Right atrium auricular region (tissue), 2 donors: ENCODE results near the gene IL11RA. TPM values are rescaled to one million over a fixed set of nuclear protein-coding genes. Genes with fewer than 3 reads are reported as not detected.

Experiments used
- DNase-seq: peaks from one replicate; pipeline ENCODE4 v3.0.0-alpha.2; 2019; ENCODE audit warnings: low spot score
- H3K27ac ChIP-seq, 2 donors: fragments of 200-600 bp; sonication (generic); 1 replicate in 1 of 2; 2 replicates in 1 of 2; pipeline ENCODE4 v1.5.1; 2016 to 2019
- H3K27me3 ChIP-seq, 2 donors: fragments of 200-600 bp; sonication (generic); one replicate each; pipeline versions ENCODE4 v1.5.1 to v1.6.0; 2017 to 2019
- H3K36me3 ChIP-seq: fragments of 200-600 bp; sonication (generic); one replicate; pipeline ENCODE4 v1.5.1; 2016
- H3K4me1 ChIP-seq, 2 donors: fragments of 200-600 bp; sonication (generic); one replicate each; pipeline versions ENCODE4 v1.5.1 to v1.6.0; 2017 to 2019
- H3K4me3 ChIP-seq, 2 donors: fragments of 200-600 bp; sonication (generic); 1 replicate in 1 of 2; 2 replicates in 1 of 2; pipeline ENCODE4 v1.5.1; 2017 to 2019; ENCODE audit warnings: mild to moderate bottlenecking in 1 of 2, moderate library complexity in 1 of 2
- H3K9me3 ChIP-seq, 2 donors: fragments of 200-600 bp; sonication (generic); one replicate each; pipeline ENCODE4 v1.5.1; 2019
- total RNA-seq, 2 donors: library from RNA; depleted of rRNA; stranded (reverse); fragments of >200 nt; gene quantifications; one replicate each; pipeline ENCODE4 v1.1.0, GENCODE V29; 2016
- TF ChIP-seq, protein P1 (sequence below), 2 donors: fragments of 200-600 bp; sonication (generic); IDR thresholded peaks; one replicate each; pipeline ENCODE4 v1.5.1; 2019; ENCODE audit warnings: antibody characterized with exemption in 2 of 2

The IL11RA gene
- total RNA-seq, 2 donors from 2014 or later, result 58.2 to 108 TPM

GRCh38 chr9:34665381-34666250 lies 13.6 kb downstream of the IL11RA start:
- Histone ChIP-seq H3K27me3 (no peaks in the 10 kb centered on the region), H3K4me1 (peaks cover 0 to 20% of the 10 kb centered on the region in 2 donors), H3K36me3 (no peaks in the 10 kb centered on the region), H3K4me3 (peak overlapping the region; percentile 77 to 78), H3K9me3 (no peaks in the 10 kb centered on the region), H3K27ac (peak overlapping the region; percentile 99 to 100)
- peak; percentile 98 for DNase-seq
- TF ChIP-seq, protein P1, sequence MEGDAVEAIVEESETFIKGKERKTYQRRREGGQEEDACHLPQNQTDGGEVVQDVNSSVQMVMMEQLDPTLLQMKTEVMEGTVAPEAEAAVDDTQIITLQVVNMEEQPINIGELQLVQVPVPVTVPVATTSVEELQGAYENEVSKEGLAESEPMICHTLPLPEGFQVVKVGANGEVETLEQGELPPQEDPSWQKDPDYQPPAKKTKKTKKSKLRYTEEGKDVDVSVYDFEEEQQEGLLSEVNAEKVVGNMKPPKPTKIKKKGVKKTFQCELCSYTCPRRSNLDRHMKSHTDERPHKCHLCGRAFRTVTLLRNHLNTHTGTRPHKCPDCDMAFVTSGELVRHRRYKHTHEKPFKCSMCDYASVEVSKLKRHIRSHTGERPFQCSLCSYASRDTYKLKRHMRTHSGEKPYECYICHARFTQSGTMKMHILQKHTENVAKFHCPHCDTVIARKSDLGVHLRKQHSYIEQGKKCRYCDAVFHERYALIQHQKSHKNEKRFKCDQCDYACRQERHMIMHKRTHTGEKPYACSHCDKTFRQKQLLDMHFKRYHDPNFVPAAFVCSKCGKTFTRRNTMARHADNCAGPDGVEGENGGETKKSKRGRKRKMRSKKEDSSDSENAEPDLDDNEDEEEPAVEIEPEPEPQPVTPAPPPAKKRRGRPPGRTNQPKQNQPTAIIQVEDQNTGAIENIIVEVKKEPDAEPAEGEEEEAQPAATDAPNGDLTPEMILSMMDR (IDR thresholded peaks at IDR 0.05), result no peak

DNA sequence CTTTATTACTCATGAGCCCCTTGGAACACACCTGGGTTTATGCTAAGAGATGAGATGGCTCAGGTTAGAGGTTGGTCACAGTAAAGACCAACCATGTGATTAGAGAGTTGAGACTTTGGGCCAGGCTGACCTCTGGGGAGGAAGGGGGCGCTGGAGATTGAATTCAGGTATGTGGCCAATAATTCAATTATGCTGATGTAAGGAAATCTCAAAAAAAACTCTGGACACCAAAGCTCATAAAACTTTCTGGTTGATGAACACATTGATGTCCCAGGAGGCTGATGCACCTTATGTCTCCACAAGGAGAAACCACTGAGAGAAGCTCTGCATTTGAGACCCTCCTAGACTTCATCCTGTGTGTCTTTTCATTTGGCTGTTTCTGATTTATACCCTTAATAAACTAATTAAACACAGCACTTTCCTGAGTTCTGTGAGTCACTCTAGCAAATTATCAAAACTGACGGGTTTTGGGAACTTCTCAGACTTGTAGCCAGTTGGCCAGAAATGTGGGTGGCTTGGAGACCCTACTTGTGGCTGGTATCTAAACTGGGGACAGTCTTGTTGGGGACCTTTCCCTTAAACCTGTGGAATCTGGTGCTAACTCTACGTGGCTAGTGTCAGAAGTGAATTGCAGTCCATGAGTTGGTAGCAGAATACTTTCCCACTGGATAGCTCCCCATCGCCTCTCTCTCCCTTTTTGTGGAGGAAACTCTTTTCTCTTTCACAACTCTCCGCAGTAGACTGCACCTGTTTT lies 18.0 kb downstream of the IL11RA start:
- Histone ChIP-seq H3K4me3 (no peak overlapping the region), H3K36me3 (no peaks in the 10 kb centered on the region), H3K27ac (no peak overlapping the region), H3K9me3 (no peaks in the 10 kb centered on the region), H3K4me1 (peaks cover 0 to 9% of the 10 kb centered on the region in 2 donors), H3K27me3 (no peaks in the 10 kb centered on the region)
- DNase-seq, result no peak
- TF ChIP-seq, protein P1 (IDR thresholded peaks at IDR 0.05), result no peak

- H3K9me3 ChIP-seq, result no peaks in the 10 kb centered on the region
- H3K27me3 ChIP-seq, result no peaks in the 10 kb centered on the region
- H3K4me1 ChIP-seq, result peaks cover 0 to 7% of the 10 kb centered on the region in 2 donors
- no peak overlapping the region for H3K27ac ChIP-seq
- no peak overlapping the region for H3K4me3 ChIP-seq
- TF ChIP-seq, protein P1 (IDR thresholded peaks at IDR 0.05), result no peak
- H3K36me3 ChIP-seq, result no peaks in the 10 kb centered on the region
- no peak for DNase-seq
Measured at GRCh38 chr9:34671307-34671706, 19.3 kb downstream of the IL11RA start.

DNA sequence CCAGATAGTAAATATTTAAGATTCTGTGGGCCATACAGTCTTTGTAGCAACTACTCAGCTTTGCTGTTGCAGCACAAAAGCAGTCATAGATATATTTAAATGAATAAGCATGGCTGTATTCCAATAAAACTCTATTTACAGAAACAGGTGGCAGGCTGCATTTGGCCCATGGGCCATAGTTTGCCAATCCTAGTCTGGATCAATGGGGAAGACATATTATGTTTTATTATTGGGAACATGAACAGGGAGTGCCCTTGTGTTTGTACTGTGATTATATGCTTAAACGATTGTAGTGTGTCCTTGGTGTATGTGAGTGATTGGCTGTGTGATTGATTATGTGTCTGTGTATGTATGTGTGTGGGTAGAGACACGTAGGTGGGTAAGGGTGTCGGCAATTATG lies 22.5 kb downstream of the IL11RA start:
- H3K36me3 ChIP-seq, result no peaks in the 10 kb centered on the region
- no peaks in the 10 kb centered on the region for H3K9me3 ChIP-seq
- TF ChIP-seq, protein P1 (IDR thresholded peaks at IDR 0.05), result no peak
- no peaks in the 10 kb centered on the region for H3K27me3 ChIP-seq
- H3K4me3 ChIP-seq, result no peak overlapping the region
- no peak for DNase-seq
- no peak overlapping the region for H3K27ac ChIP-seq
- no peaks in the 10 kb centered on the region for H3K4me1 ChIP-seq

DNA sequence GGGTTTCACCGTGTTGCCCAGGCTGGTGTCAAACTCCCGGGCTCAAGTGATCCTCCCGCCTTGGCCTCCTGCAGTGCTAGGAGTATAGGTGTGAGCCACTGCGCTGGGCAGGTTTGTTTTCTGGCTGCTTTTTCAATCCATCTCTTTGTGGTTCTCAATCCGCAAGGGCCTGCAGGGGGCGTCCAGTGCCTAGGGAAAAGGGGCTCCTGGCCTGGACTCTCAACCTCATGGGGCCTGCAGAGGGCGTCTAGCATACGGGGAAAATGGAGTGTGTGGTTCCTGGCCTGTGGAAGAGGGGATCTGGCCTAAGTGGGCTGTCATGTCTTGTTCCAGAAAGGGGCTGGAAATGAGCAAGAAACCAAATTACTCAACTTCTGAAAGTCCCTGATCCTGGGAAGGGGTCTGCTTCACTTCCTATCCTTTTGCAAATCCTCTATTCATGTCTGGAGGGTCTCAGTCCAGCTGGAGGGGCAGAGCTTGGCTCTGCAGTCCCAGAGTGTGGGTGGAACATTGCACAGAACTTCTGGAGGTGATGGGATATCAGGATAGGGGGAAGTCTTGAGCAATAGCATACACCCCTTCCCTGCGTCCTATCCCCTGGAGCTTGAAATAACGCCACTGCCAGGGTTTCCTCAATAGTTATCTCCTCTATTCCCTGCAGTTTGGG lies 23.2 kb downstream of the IL11RA start:
- no peak for DNase-seq
- Histone ChIP-seq H3K9me3 (no peaks in the 10 kb centered on the region), H3K4me1 (no peaks in the 10 kb centered on the region), H3K36me3 (no peaks in the 10 kb centered on the region), H3K27me3 (no peaks in the 10 kb centered on the region), H3K27ac (no peak overlapping the region), H3K4me3 (no peak overlapping the region)
- TF ChIP-seq, protein P1 (IDR thresholded peaks at IDR 0.05), result peak in 1 of 2 donors; percentile 61
